Astrocyte of the spinal cord (primary cell): ENCODE data around the gene TCP10L.
A peak's percentile ranks its signal among the peaks of the same experiment; 100 is the strongest.
"Not testable (repeated sequence)": the region's sequence is repeated elsewhere in the genome, so short reads cannot be mapped to it uniquely, and the experiment has no call there.

Source experiments
- DNase-seq: peaks from one replicate; pipeline ENCODE4 v3.0.0; 2011; ENCODE audit warnings: low read depth, low spot score
- H3K4me3 ChIP-seq: 2 replicates; pipeline ENCODE4 v1.5.1; 2011; ENCODE audit warnings: low read depth, mild to moderate bottlenecking, low read length, moderate library complexity
- CTCF ChIP-seq: IDR thresholded peaks from 2 replicates; pipeline ENCODE4 v1.5.1; 2012; ENCODE audit warnings: low read depth, mild to moderate bottlenecking, low read length, inconsistent platforms
- in situ Hi-C: cut with HindIII; loops from 2 replicates; pipeline ENCODE4 v1.10.0; 2017; ENCODE audit warnings: low sequenced_read_pairs

TCP10L gene

GRCh38 chr21:32548978-32549377 lies 36.3 kb downstream of the TCP10L start:
- no peak for TF ChIP-seq CTCF
- no peak for DNase-seq
- no peak overlapping the region for H3K4me3 ChIP-seq
- in situ Hi-C loops = no loop called here

- TF ChIP-seq CTCF = no peak
- no peak overlapping the region for H3K4me3 ChIP-seq
- no peak for DNase-seq
- in situ Hi-C loops = no loop called here
These were observed 38.3 kb downstream of the TCP10L start for GRCh38 chr21:32547018-32547417.

DNA sequence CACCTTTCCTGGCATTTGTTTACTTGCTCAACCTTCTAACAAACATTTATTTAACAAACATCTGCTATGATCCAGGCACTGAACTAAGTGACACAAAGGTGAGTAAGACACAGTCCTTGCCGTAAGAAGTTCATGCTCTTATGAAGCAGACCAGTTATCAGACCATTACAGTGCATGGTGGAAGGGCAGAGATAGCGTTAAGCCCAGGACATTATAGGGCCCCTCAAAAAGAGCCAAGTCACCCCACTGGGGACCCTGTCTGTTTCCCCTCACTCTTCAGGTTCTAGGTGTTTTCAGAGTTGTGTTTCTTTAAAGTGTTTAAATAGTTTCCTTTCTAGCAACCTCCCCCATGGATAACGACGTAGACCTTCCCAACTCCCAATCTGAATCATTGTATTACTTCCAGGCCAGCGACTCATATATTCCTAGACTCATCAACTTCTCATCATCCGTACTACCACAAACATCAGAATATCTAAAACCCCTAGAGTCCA lies 39.3 kb downstream of the TCP10L start:
- in situ Hi-C loops = no loop called here
- no peak for TF ChIP-seq CTCF

GRCh38 chr21:32544697-32545096 lies 40.6 kb downstream of the TCP10L start:
- no peak overlapping the region for H3K4me3 ChIP-seq
- no peak for DNase-seq
- in situ Hi-C loops = no loop called here
- no peak for TF ChIP-seq CTCF

More for the DNA sequence above, 39.3 kb downstream of the TCP10L start:
- H3K4me3 ChIP-seq = no peak overlapping the region
- peak; percentile 35 for DNase-seq

GRCh38 chr21:32543975-32544374 lies 41.3 kb downstream of the TCP10L start:
- TF ChIP-seq CTCF = no peak
- no peak for DNase-seq
- H3K4me3 ChIP-seq = no peak overlapping the region
- in situ Hi-C loops = no loop called here

DNA sequence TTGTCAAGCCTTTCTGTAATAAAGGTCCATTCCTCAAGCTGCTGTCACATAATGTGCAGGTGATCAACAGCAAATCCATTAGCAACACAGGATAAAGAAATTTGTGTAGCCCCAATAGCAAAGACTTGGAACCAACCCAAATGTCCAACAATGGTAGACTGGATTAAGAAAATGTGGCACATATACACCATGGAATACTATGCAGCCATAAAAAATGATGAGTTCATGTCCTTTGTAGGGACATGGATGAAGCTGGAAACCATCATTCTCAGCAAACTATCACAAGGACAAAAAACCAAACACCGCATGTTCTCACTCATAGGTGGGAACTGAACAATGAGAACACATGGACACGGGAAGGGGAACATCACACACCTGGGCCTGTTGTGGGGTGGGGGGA lies 42.3 kb downstream of the TCP10L start:
- DNase-seq, in situ Hi-C loops, H3K4me3 ChIP-seq: not testable (repeated sequence)

DNA sequence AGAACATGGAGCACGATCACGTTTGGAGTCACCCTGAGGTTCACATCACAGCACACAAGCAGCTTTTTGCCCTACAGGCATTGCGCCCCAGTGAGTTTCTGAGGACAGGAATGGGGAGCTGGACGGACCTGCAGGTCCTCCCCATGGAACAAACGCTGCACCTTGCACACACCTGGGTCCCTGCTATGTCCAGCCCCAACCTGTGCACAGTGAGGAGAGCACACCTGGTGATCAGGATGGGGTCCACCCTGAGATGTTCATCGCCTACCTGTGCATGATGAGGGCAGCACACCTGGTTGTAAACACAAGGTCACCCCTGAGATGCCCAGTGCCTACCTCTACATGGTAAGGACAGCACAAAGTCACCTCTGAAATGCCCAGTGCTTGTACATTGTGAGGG lies 45.9 kb downstream of the TCP10L start:
- no peak for DNase-seq
- in situ Hi-C loops = no loop called here
- no peak overlapping the region for H3K4me3 ChIP-seq
- TF ChIP-seq CTCF = no peak
